Iris pigment epithelial cell (primary cell): ENCODE data around the gene COPZ2.
"Not testable (repeated sequence)": the region's sequence is repeated elsewhere in the genome, so short reads cannot be mapped to it uniquely, and the experiment has no call there.

ENCODE experiments used
- DNase-seq: peaks from one replicate; pipeline ENCODE4 v3.0.0-alpha.2; 2011; ENCODE audit warnings: low read depth

The COPZ2 gene

GRCh38 chr17:48004983-48005382, 32.6 kb downstream of the COPZ2 start:
- DNase-seq: no peak

GRCh38 chr17:48003417-48004151, 34.0 kb downstream of the COPZ2 start:
- no peak for DNase-seq

GRCh38 chr17:48002916-48003416, 34.6 kb downstream of the COPZ2 start:
- DNase-seq: peak; percentile 40

GRCh38 chr17:48002266-48002915, 35.2 kb downstream of the COPZ2 start:
- DNase-seq: peak; percentile 86

DNA sequence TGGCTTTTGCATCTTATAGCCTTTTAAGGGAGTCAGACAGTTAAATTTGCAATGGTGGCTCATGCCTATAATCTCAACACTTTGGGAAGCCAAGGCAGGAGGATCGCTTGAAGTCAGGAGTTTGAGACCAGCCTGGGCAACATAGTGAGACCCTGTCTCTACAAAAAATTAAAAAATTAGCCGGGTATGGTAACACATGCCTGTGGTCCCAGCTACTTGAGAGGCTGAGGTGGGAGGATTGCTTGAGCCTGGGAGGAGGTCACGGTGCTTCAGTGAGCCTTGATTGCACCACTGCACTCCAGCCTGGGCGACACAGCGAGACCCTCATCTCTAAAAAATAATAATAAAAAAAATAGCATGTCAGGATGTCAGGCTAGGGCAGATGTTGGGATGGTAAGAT, 35.9 kb downstream of the COPZ2 start:
- DNase-seq: not testable (repeated sequence)

- DNase-seq: no peak
These were observed 36.4 kb downstream of the COPZ2 start for GRCh38 chr17:48001197-48001596.

- DNase-seq: no peak
These were observed 38.0 kb downstream of the COPZ2 start for GRCh38 chr17:47999582-47999981.

DNA sequence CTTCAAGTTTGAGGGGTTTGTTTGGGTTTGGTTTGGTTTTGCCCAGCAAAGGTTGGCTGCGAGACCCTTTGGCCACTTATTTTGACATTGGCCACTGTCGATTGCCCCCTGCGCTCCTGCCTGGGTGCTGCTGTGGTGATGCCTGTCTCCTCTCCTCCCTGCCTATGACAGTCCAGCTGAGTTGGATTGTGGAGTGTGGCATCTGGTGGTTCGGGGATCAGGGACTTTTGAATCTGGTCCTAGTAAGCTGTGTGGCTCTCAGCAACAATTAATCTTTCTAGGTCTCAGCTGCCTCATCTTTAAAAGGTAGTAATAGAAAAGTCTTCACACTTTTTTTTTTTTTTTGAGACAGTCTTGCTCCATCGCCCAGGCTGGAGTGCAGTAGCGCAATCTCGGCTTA, 39.6 kb downstream of the COPZ2 start:
- DNase-seq: no peak

DNA sequence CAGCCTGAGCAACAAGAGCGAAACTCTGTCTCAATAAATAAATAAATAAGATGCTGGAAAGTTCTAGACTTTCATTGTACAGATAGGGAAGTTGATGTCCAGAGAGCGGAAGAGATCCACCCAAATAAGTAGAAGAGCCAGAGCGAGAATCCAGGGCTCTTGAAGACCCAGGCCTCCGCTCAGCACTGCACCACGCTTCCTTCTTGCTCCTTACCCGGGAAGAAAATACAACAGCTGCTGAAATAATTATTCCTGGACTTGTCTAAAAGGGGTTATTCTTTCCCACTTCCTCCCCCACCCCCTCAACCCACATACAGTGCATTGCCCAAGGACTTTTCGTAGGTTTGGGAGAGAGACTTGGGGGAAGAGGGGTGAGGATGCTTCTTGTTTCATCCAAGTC, 40.0 kb downstream of the COPZ2 start:
- DNase-seq: no peak

- DNase-seq: no peak
These were observed 41.4 kb downstream of the COPZ2 start for GRCh38 chr17:47996201-47996600.

- DNase-seq: no peak
These were observed 42.2 kb downstream of the COPZ2 start for GRCh38 chr17:47995241-47995935.

DNA sequence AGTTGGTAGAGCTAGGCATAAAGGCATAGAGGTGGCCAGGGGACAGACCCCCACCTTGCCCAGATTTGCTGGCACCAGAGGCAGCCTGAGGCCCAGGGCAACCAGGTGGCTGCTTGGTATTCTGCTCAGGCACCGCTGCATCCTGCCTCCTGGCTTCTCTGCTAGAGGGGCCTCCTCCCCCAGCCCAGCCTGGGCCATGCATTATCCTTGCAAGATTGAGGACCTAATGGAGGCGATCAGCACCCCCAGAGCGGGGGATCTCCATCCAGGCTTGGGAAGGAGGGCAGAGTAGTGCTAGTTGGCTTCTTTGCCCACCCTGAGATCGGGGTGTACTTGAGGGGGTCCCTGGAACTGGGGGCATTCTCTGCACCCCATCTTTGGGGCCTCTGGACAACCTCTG, 42.9 kb downstream of the COPZ2 start:
- no peak for DNase-seq

DNA sequence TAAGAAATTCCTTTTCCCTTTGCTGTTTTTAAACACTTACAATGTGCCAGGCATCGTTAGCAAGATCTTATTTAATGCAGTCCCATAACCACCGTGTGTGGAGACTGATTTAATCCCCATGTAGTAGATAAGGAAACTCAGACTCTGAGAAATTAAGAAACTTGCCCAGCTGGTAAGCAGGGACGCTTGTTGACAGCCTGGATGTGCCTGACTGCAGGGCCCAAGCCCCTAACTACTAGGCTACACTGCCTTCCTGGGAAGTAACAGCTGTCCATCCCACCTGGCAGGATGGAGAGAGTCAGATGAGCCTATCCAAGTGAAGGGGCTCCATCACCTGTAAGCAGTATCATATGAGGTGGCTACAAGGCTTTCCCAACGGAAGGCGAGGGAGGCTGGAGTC, 43.6 kb downstream of the COPZ2 start:
- no peak for DNase-seq

DNA sequence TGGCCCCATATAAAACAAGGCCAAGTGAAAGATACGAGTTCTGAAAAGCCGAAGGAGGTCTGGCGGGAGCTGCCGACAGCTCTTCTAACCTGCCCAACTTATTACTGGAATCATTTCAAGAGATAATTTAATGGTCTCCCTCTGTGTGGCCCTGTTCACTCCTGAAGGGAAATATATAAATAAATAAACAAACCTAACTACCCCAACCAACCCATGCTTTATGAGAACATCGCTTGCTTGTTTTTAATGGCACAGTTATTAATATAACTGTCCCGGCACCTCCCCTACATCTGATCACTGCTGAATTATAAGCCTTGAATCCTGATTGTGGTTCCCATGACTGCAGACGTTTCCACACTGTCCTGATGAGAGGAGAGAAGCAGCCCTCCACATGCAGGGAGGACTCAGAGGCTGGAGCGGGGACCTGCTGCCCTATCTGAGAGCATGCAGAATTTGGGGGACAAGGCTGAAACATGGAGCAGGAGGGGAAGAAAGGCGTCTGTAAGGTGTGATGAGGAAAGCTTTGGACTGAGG, 44.5 kb downstream of the COPZ2 start:
- no peak for DNase-seq

DNA sequence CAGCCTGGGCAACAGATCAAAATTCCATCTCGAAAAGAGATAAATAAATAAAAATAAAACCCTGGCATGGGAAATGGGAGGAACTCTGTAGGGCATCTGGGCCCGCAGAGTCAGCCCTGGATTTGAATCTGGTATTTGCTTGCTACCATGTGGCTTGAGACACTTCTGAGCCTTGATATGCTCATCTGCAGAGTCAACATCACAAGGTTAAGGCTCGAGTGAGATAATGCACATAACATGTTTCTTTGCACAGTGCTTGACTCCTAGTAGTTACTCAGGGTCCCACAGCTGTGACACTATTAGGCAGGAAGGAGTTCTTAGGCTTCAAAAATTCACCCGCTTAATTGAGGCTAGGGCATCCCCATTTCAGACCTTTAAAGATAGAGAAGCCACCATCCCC, 45.4 kb downstream of the COPZ2 start:
- DNase-seq: no peak

- DNase-seq: no peak
These were observed 46.5 kb downstream of the COPZ2 start for GRCh38 chr17:47990962-47991731.

DNA sequence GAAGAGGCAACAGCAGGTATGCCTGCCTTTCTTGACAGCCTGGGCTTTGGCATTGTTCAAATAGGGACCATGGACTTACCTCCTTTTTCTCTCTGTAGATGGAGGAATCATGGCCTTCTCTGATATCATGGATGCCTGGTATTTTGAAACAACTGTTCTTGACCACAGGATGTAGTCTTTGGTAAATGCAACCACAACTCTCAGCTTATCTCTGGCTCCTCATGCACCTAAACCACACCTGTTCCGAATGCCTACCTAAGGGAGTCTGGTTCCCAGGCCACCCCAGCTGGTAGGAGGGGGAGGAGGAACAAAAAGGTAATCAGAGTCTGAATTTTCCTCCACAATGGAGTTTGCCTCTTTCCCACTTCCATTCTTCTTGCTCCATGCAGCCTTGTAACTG, 47.9 kb downstream of the COPZ2 start:
- no peak for DNase-seq

GRCh38 chr17:47989159-47989558, 48.4 kb downstream of the COPZ2 start:
- no peak for DNase-seq

- not testable (repeated sequence) for DNase-seq
These were observed 49.2 kb downstream of the COPZ2 start for GRCh38 chr17:47988445-47988844.

DNA sequence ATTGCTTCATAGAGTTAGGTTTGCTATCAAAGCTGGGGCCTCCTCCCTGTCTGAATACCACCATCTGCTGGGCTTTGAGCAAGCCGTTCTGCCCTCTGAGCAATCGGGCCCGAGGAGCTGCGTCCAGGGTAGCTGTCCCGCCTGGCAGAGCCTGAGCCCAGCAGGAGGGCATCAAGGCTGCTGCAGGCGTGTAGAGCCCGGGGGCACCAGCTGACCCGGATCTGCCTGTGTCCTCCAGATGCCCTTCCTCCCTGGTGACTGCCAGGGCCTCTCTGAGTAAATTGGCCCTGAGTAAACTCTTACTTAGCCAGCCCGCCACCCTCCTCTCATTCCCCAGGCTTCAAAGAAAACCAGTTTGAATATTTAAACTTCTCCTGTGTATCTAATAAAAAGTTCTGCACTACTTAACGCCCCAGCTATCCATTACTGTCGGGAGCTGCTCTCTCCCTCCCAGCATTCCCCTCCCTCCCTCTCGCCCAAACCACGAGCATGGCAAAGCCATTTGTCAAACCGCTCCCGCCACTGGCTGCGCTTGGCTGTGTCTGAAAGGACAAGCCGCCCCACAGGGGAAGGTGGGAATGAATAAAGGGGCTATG, 50.3 kb downstream of the COPZ2 start:
- DNase-seq: no peak

- DNase-seq: no peak
These were observed 51.1 kb downstream of the COPZ2 start for GRCh38 chr17:47986520-47986919.
